Activated CD4-positive, alpha-beta memory T cell treated with anti-CD3 and anti-CD28 coated beads for 36 hours (primary cell): Measurements from ENCODE around the gene WFDC12. TPM values are rescaled to one million over a fixed set of nuclear protein-coding genes. Genes with fewer than 3 reads are reported as not detected.

Source experiments
- CTCF ChIA-PET: fragments of 350-600 bp; sonication (Branson Sonifier 250); formaldehyde crosslinking; loops from one replicate; lab custom pipeline; 2021; ENCODE audit warnings: antibody characterized with exemption, inconsistent platforms; lab: Charles Lee
- POLR2A ChIA-PET: fragments of 350-600 bp; sonication (Branson Sonifier 250); formaldehyde crosslinking; loops from one replicate; lab custom pipeline; 2021; ENCODE audit warnings: antibody characterized with exemption; lab: Charles Lee
- DNase-seq: peaks from one replicate; pipeline ENCODE4 v3.0.0-alpha.2; 2020
- H3K27ac Mint-ChIP-seq: one replicate; pipeline ENCODE4 v1.8.0; 2021; ENCODE audit warnings: mixed read lengths
- H3K27me3 Mint-ChIP-seq: one replicate; pipeline ENCODE4 v1.8.0; 2021; ENCODE audit warnings: mixed read lengths
- H3K36me3 Mint-ChIP-seq: one replicate; pipeline ENCODE4 v1.8.0; 2021; ENCODE audit warnings: mixed read lengths
- H3K4me1 Mint-ChIP-seq: one replicate; pipeline ENCODE4 v1.8.0; 2021; ENCODE audit warnings: low read depth, mixed read lengths
- H3K4me3 Mint-ChIP-seq: one replicate; pipeline ENCODE4 v1.8.0; 2021; ENCODE audit warnings: mild to moderate bottlenecking, mixed read lengths
- H3K9me3 Mint-ChIP-seq: one replicate; pipeline ENCODE4 v1.8.0; 2021; ENCODE audit warnings: mixed read lengths
- intact Hi-C: fragments of 100-400 bp; cut with micrococcal nuclease; formaldehyde crosslinking; loops from one replicate; pipeline ENCODE4 v1.15.1; 2023
- total RNA-seq, 2 experiments: library from RNA; stranded (reverse); gene quantifications; one replicate each; pipeline ENCODE4 v1.2.3, GENCODE V29; 2021

The WFDC12 gene
- total RNA-seq, 2 experiments from 2014 or later: not detected

DNA sequence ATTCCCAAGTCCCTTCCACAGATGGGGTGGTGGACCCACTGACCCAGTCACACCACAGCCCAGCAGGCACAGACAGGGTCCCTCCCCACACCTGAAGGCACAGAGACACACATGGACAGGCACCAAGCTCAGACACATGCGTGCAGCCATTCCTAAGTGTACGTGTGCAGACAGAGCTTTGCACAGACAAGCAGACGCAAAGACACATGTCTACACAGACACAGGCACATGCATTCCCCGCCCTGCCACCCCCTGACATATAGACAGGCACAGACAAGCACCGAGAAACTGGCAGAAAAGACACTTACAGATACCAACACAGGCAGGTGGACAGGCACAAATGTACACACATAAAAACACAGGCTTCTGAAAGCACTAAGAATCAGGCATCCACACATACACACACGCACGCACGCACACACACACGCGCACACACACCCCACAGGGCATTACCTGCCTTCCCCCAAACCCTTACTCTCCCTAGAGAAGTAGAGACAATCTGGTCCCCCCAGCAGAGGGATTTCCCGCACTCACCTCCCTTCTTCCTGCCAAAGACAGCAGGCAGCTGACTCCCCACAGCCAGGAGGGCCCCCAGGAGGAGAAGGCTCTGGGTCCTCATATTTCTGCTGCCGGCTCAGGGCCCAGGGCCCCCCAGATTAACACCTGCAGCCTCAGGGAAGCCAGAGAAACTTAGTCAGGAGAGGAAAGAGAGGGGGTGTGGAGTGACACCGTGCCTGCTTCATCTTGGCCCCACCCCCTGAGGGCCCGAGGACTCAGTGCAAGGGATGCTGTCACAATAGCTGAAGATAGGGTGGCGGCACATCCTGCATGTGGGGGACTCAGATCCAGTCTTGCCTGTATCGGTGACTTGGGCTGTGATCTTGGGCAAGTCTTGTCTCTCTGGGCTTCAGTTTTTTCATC lies 9.5 kb downstream of the WFDC12 start, which contains the start of gene WFDC5:
Gene WFDC5, minus strand, starts transcription at position 710 of the 921 bp plus-strand sequence. Its CDS starts 91 bp downstream, at position 619.
- H3K27me3 Mint-ChIP-seq: peaks cover 8% of the 10 kb centered on the region
- H3K9me3 Mint-ChIP-seq: no peaks in the 10 kb centered on the region
- no peak within 1 kb of the TSS for H3K27ac Mint-ChIP-seq
- CTCF ChIA-PET: interaction anchor here (1.1 to 7.1 kb wide), 5 partner anchors 11 to 177 kb away, joined by 3 to 108 read pairs (median 5); no protein-coding TSS in a partner anchor
- POLR2A ChIA-PET: no interaction called here
- peak; percentile 51 for DNase-seq
- no peaks in the 10 kb centered on the region for H3K36me3 Mint-ChIP-seq
- peaks cover 9% of the 10 kb centered on the region for H3K4me1 Mint-ChIP-seq
- H3K4me3 Mint-ChIP-seq: no peak within 1 kb of the TSS
- intact Hi-C loops: no loop called here

- H3K27me3 Mint-ChIP-seq: peaks cover 5% of the 10 kb centered on the region
- no peak for DNase-seq
- intact Hi-C loops: loop anchor here (2.0 kb wide), 1 partner anchor 17 kb away; no protein-coding TSS in a partner anchor
- H3K4me3 Mint-ChIP-seq: no peak overlapping the region
- ChIA-PET POLR2A (no interaction called here), CTCF (interaction anchor here (1.2 to 7.1 kb wide), 6 partner anchors 19 to 178 kb away, joined by 3 to 108 read pairs (median 36); no protein-coding TSS in a partner anchor)
- H3K27ac Mint-ChIP-seq: no peak overlapping the region
- H3K9me3 Mint-ChIP-seq: no peaks in the 10 kb centered on the region
- no peaks in the 10 kb centered on the region for H3K36me3 Mint-ChIP-seq
- H3K4me1 Mint-ChIP-seq: peaks cover 9% of the 10 kb centered on the region
These were observed 10.4 kb downstream of the WFDC12 start for GRCh38 chr20:45113865-45114264.

DNA sequence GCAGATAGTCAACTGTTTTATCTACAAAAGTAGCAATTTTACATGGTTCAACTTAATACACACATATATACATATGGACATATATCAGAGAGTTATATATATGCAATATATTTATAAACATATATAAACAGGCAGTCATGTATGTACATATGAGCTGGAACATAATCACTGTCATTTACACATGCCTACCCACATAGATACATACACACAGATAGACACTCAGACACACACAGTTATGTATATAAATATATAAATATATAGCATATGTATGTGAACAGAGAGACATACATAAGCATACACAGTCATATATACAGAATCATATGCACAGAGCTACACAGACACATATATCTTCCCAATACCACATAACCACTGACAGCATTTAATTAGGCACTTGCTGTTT lies 11.5 kb downstream of the WFDC12 start:
- CTCF ChIA-PET: interaction anchor here (0.7 to 7.1 kb wide), 23 partner anchors 9 to 348 kb away, joined by 3 to 108 read pairs (median 4); partner anchors contain the start of genes KCNS1 and WFDC12
- Mint-ChIP-seq H3K4me1 (peaks cover 9% of the 10 kb centered on the region), H3K27ac (no peak overlapping the region), H3K9me3 (no peaks in the 10 kb centered on the region), H3K4me3 (no peak overlapping the region), H3K27me3 (peaks cover 5% of the 10 kb centered on the region), H3K36me3 (no peaks in the 10 kb centered on the region)
- intact Hi-C loops: loop anchor here (2.0 kb wide), 1 partner anchor 16 kb away; no protein-coding TSS in a partner anchor
- POLR2A ChIA-PET: interaction anchor here (0.5 kb wide), 1 partner anchor 124 kb away, joined by 4 read pairs; no protein-coding TSS in a partner anchor
- no peak for DNase-seq

DNA sequence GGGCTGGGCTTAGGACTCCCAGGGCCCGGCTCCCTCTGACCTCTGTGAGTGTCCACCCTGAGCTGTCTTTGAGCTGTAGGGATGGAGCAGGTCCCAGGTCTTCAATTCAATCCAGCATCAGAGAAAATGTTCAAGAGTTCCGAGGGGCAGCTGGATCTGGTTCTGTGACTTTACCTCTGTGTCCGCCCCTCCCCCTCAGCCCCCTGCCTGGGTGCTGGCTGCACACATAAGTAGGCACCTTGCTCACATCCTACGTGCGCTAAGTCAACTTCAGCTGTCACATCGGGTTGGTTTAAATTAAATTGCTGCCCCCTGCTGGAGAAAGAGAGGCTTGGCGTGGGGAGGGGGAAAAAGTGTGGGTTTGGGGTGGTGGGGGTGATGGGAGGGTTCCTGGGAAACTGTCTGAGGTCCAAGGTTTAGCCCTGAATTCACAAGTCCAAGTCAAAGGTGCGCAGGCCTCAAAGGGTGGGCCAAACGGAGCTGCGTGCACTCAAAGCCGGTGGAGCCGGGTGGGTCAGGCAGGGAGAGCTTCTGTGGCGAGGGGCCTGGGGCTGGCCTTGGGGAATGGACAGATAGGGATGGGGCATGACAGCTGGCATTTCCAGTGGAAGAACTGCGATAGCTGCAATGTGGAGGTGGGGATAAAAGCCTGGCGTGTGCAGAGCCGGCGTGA lies 12.3 kb downstream of the WFDC12 start:
- Mint-ChIP-seq H3K27ac (no peak overlapping the region), H3K9me3 (no peaks in the 10 kb centered on the region), H3K27me3 (no peaks in the 10 kb centered on the region), H3K4me1 (peaks cover 9% of the 10 kb centered on the region), H3K4me3 (no peak overlapping the region), H3K36me3 (no peaks in the 10 kb centered on the region)
- DNase-seq: peak; percentile 37
- ChIA-PET POLR2A (no interaction called here), CTCF (interaction anchor here (0.7 to 7.1 kb wide), 26 partner anchors 8 to 336 kb away, joined by 3 to 108 read pairs (median 5); partner anchors contain the start of genes KCNS1 and WFDC12)
- intact Hi-C loops: loop anchor here (2.0 kb wide), 1 partner anchor 15 kb away; no protein-coding TSS in a partner anchor

- POLR2A ChIA-PET: interaction anchor here (0.8 kb wide), 1 partner anchor 70 kb away, joined by 3 read pairs; no protein-coding TSS in a partner anchor
- CTCF ChIA-PET: interaction anchor here (0.6 to 7.1 kb wide), 23 partner anchors 8 to 364 kb away, joined by 3 to 108 read pairs (median 5); partner anchors contain the start of genes KCNS1 and WFDC12
- intact Hi-C loops: no loop called here
- Mint-ChIP-seq H3K36me3 (no peaks in the 10 kb centered on the region), H3K27ac (no peak overlapping the region), H3K4me1 (peaks cover 9% of the 10 kb centered on the region), H3K27me3 (no peaks in the 10 kb centered on the region), H3K9me3 (no peaks in the 10 kb centered on the region), H3K4me3 (no peak overlapping the region)
- DNase-seq: no peak
These were observed 13.0 kb downstream of the WFDC12 start for GRCh38 chr20:45111285-45111684.

GRCh38 chr20:45110301-45110700 lies 14.0 kb downstream of the WFDC12 start:
- no peak overlapping the region for H3K27ac Mint-ChIP-seq
- H3K36me3 Mint-ChIP-seq: no peaks in the 10 kb centered on the region
- no peak for DNase-seq
- no peaks in the 10 kb centered on the region for H3K9me3 Mint-ChIP-seq
- ChIA-PET CTCF (interaction anchor here (1.0 to 7.1 kb wide), 8 partner anchors 9 to 200 kb away, joined by 3 to 108 read pairs (median 25); partner anchors contain the start of gene KCNS1), POLR2A (no interaction called here)
- intact Hi-C loops: no loop called here
- no peak overlapping the region for H3K4me3 Mint-ChIP-seq
- H3K27me3 Mint-ChIP-seq: no peaks in the 10 kb centered on the region
- H3K4me1 Mint-ChIP-seq: peaks cover 6% of the 10 kb centered on the region

GRCh38 chr20:45109634-45110033 lies 14.6 kb downstream of the WFDC12 start:
- ChIA-PET POLR2A (no interaction called here), CTCF (interaction anchor here (3.7 to 7.1 kb wide), 6 partner anchors 9 to 182 kb away, joined by 22 to 108 read pairs (median 36); partner anchors contain the start of gene KCNS1)
- Mint-ChIP-seq H3K27ac (no peak overlapping the region), H3K9me3 (no peaks in the 10 kb centered on the region), H3K4me1 (no peaks in the 10 kb centered on the region), H3K4me3 (no peak overlapping the region), H3K27me3 (no peaks in the 10 kb centered on the region), H3K36me3 (no peaks in the 10 kb centered on the region)
- intact Hi-C loops: no loop called here
- DNase-seq: no peak

DNA sequence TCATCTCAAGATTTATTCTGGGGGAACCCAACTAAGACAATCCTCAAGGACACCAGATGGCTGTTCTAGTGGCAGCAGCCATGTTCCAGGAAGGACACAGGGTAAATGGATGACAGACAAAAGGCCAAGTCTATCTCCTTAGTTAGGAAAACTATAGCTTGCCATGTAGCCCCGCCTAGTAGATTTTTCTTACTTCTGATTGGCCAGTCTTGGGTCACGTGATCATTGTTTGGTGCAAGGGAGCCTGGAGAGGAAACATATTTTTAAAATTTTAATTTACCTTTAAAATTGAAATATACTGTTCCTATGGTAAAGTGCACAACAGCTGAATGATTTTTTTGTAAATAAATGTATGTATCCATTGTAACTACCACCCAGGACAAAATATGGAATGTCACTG lies 18.9 kb downstream of the WFDC12 start:
- peaks cover 3% of the 10 kb centered on the region for H3K4me1 Mint-ChIP-seq
- intact Hi-C loops: no loop called here
- POLR2A ChIA-PET: interaction anchor here (0.6 kb wide), 1 partner anchor 134 kb away, joined by 3 read pairs; no protein-coding TSS in a partner anchor
- peaks cover 8% of the 10 kb centered on the region for H3K27me3 Mint-ChIP-seq
- H3K9me3 Mint-ChIP-seq: no peaks in the 10 kb centered on the region
- DNase-seq: no peak
- no peaks in the 10 kb centered on the region for H3K36me3 Mint-ChIP-seq
- no peak overlapping the region for H3K27ac Mint-ChIP-seq
- H3K4me3 Mint-ChIP-seq: no peak overlapping the region
- CTCF ChIA-PET: interaction anchor here (1.3 to 4.8 kb wide), 5 partner anchors 10 to 188 kb away, joined by 3 to 60 read pairs (median 8); no protein-coding TSS in a partner anchor

GRCh38 chr20:45104786-45105185 lies 19.5 kb downstream of the WFDC12 start:
- H3K27me3 Mint-ChIP-seq: peaks cover 14% of the 10 kb centered on the region
- CTCF ChIA-PET: interaction anchor here (0.6 to 4.8 kb wide), 6 partner anchors 10 to 886 kb away, joined by 3 to 60 read pairs (median 6); no protein-coding TSS in a partner anchor
- no peak overlapping the region for H3K4me3 Mint-ChIP-seq
- H3K4me1 Mint-ChIP-seq: peaks cover 3% of the 10 kb centered on the region
- intact Hi-C loops: no loop called here
- H3K36me3 Mint-ChIP-seq: no peaks in the 10 kb centered on the region
- POLR2A ChIA-PET: interaction anchor here (0.6 kb wide), 1 partner anchor 134 kb away, joined by 3 read pairs; no protein-coding TSS in a partner anchor
- H3K27ac Mint-ChIP-seq: no peak overlapping the region
- no peak for DNase-seq
- H3K9me3 Mint-ChIP-seq: no peaks in the 10 kb centered on the region

DNA sequence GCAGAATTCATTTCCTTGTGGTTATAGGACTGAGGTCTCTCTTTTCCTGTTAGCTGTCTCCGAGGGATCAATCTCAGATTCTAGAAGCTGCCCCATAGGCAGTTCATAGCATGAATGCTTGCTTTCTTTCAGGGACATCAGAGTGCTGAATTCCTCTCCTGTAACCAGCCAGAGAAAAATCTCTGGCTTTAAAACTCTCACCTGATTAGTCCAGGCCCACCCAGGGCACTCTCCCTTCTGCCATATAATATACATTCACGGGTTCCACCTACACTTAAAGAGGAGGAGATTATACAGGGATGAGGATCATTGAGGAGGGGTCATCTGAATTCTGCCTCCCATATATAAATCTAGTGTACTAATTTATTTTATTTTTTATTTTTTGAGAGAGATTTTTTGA lies 21.2 kb downstream of the WFDC12 start:
- Mint-ChIP-seq H3K9me3 (no peaks in the 10 kb centered on the region), H3K36me3 (no peaks in the 10 kb centered on the region), H3K27ac (no peak overlapping the region), H3K4me1 (peaks cover 9% of the 10 kb centered on the region), H3K4me3 (no peak overlapping the region), H3K27me3 (peaks cover 26% of the 10 kb centered on the region)
- DNase-seq: no peak
- intact Hi-C loops: no loop called here
- POLR2A ChIA-PET: no interaction called here
- CTCF ChIA-PET: interaction anchor here (1.3 to 3.6 kb wide), 3 partner anchors 9 to 59 kb away, joined by 3 to 10 read pairs (median 7); partner anchors contain the start of gene WFDC5

- Mint-ChIP-seq H3K4me1 (peaks cover 12% of the 10 kb centered on the region), H3K36me3 (no peaks in the 10 kb centered on the region), H3K27me3 (peaks cover 36% of the 10 kb centered on the region), H3K4me3 (no peak overlapping the region), H3K9me3 (no peaks in the 10 kb centered on the region), H3K27ac (no peak overlapping the region)
- intact Hi-C loops: no loop called here
- ChIA-PET POLR2A (no interaction called here), CTCF (interaction anchor here (1.0 to 8.6 kb wide), 3 partner anchors 10 to 191 kb away, joined by 5 to 106 read pairs (median 25); no protein-coding TSS in a partner anchor)
- DNase-seq: no peak
These were observed 22.9 kb downstream of the WFDC12 start for GRCh38 chr20:45101333-45101850.
